KOPT-K1 (cell line): ENCODE measurements around the gene GCH1.
"Not testable (repeated sequence)": the region's sequence is repeated elsewhere in the genome, so short reads cannot be mapped to it uniquely, and the experiment has no call there.

ENCODE experiments used
- H3K27ac ChIP-seq: fragments of 200-600 bp; sonication (generic); 2 replicates; pipeline ENCODE4 v1.5.1; 2016; ENCODE audit warnings: antibody characterized with exemption, mild to moderate bottlenecking, low read depth, low read length; ENCODE audit not compliant: poor library complexity, severe bottlenecking
- H3K36me3 ChIP-seq: fragments of 200-600 bp; sonication (generic); 2 replicates; pipeline ENCODE4 v1.5.1; 2017; ENCODE audit warnings: antibody characterized with exemption, mild to moderate bottlenecking, low read length, moderate library complexity; ENCODE audit not compliant: insufficient read depth
- H3K9me3 ChIP-seq: fragments of 200-600 bp; sonication (generic); 2 replicates; pipeline ENCODE4 v1.5.1; 2017; ENCODE audit warnings: antibody characterized with exemption, low read length, mild to moderate bottlenecking; ENCODE audit not compliant: insufficient read depth, poor library complexity, severe bottlenecking

Gene GCH1, protein sequence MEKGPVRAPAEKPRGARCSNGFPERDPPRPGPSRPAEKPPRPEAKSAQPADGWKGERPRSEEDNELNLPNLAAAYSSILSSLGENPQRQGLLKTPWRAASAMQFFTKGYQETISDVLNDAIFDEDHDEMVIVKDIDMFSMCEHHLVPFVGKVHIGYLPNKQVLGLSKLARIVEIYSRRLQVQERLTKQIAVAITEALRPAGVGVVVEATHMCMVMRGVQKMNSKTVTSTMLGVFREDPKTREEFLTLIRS

GRCh38 chr14:54902521-54903420, at the start of gene GCH1:
GCH1 (minus strand) TSS chr14:54902826; CDS start chr14:54902663, 163 bp downstream.
- Histone ChIP-seq H3K9me3 (no peaks in the 10 kb centered on the region), H3K36me3 (no peaks in the 10 kb centered on the region), H3K27ac (peak within 1 kb of the TSS; percentile 81)

DNA sequence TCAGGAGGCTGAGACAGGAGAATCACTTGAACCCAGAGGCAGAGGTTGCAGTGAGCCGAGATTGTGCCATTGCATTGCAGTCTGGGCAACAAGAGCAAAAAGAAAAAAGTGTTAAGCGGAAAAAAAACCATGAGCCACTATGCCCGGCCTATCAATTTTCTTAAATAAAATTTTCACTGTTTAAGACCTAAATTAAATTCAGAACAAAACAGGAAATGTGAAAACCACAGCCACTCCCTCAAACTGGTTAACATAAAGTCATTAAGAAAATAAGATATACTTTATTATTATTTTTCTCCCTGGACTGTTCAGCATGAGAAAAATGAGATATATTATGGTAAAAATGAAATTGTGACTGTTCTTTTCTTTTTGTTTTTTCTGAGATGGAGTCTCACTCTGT, 44.6 kb upstream of the GCH1 start:
- Histone ChIP-seq H3K27ac (no peak overlapping the region), H3K9me3 (peaks cover 7% of the 10 kb centered on the region), H3K36me3 (peaks cover 64% of the 10 kb centered on the region)

- no peak overlapping the region for H3K27ac ChIP-seq
- H3K9me3 ChIP-seq: peaks cover 7% of the 10 kb centered on the region
- H3K36me3 ChIP-seq: peaks cover 67% of the 10 kb centered on the region
These were observed 43.9 kb upstream of the GCH1 start for GRCh38 chr14:54946500-54946899.

GRCh38 chr14:54944737-54945391, 42.2 kb upstream of the GCH1 start:
- H3K9me3 ChIP-seq: peaks cover 7% of the 10 kb centered on the region
- peaks cover 83% of the 10 kb centered on the region for H3K36me3 ChIP-seq
- no peak overlapping the region for H3K27ac ChIP-seq

GRCh38 chr14:54942913-54943312, 40.3 kb upstream of the GCH1 start:
- no peak overlapping the region for H3K27ac ChIP-seq

GRCh38 chr14:54936816-54937215, 34.2 kb upstream of the GCH1 start:
- no peak overlapping the region for H3K27ac ChIP-seq
- H3K36me3 ChIP-seq: peaks cover 59% of the 10 kb centered on the region
- H3K9me3 ChIP-seq: no peaks in the 10 kb centered on the region

More at GRCh38 chr14:54942913-54943312, 40.3 kb upstream of the GCH1 start:
- no peaks in the 10 kb centered on the region for H3K9me3 ChIP-seq
- H3K36me3 ChIP-seq: peaks cover 88% of the 10 kb centered on the region

DNA sequence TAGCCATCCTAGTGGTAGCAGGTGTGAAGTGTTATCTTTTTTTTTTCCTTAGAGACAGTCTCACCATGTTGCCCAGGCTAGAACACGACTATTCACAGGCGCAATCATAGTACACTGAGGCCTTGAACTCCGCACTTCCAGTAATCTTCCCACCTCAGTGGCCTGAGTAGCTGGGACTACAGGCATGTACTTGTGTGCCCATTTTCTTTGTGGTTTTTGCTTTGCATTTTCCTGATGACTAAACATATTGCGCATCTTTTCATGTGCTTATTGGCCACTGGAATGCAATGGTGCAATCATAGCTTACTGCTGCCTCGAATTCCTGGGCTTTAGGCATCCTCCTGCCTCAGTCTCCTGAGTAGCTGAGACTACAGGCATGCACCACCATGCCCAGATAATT, 33.3 kb upstream of the GCH1 start:
- no peak overlapping the region for H3K27ac ChIP-seq
- H3K36me3 ChIP-seq: peaks cover 52% of the 10 kb centered on the region

DNA sequence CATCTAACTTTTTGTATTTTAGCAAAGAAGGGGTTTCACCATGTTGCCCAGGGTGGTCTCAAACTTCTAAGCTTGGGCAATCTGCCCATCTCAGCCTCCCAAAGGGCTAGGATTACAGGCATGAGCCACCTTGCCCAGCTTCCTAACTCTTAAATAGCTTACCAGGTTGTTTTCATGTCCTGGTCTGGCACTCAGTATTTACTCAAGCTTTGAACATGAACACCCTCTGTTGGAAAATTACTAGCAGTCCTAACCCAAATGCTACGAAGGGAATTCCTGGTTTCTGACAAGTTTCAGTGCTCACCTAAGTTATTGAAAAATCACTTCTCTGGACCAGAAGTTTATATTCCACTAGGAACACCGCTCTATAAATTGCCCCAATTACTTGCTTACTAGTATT, 32.5 kb upstream of the GCH1 start:
- no peaks in the 10 kb centered on the region for H3K9me3 ChIP-seq
- no peak overlapping the region for H3K27ac ChIP-seq
- peaks cover 43% of the 10 kb centered on the region for H3K36me3 ChIP-seq

More for the DNA sequence above, 33.3 kb upstream of the GCH1 start:
- H3K9me3 ChIP-seq: no peaks in the 10 kb centered on the region

- Histone ChIP-seq H3K36me3 (peaks cover 24% of the 10 kb centered on the region), H3K9me3 (no peaks in the 10 kb centered on the region), H3K27ac (no peak overlapping the region)
These were observed 30.4 kb upstream of the GCH1 start for GRCh38 chr14:54933006-54933405.

DNA sequence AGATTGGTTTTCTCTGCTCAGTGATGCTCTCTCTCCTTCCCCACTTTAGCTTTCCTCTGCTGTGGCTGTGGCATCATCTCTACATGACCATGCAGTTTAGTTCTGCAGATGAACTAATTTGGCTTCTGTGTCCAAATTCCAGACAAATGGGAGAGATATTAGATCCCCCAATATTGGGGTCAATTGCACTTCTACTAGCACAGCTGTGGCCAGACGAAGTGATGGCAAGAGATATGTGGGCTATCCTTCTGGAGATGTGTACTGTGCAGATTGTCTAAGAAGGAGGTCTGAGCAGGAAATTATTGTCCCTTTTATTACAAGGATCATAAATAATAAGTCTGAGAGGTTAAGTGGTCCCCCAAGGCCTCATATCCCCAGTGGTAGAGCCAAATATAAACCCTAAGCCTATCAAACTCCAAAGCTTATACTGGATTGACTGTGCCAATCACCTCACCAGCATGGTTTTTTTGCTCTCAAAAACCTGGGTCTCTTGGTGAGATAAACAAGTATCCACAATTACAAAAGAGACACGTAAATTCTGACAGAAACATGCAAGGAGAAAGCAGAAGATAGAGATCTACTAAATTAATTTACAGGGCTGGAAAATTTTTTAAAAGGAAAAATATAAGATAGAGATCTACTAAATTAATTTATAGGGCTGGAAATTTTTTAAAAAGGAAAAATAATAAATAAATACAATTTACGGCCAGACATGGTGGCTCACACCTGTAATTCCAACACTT, 29.1 kb upstream of the GCH1 start:
- Histone ChIP-seq H3K27ac (no peak overlapping the region), H3K36me3 (peaks cover 12% of the 10 kb centered on the region)

GRCh38 chr14:54931101-54931500, 28.5 kb upstream of the GCH1 start:
- H3K9me3 ChIP-seq: no peaks in the 10 kb centered on the region
- no peak overlapping the region for H3K27ac ChIP-seq
- H3K36me3 ChIP-seq: peaks cover 5% of the 10 kb centered on the region; the same call in 1 of the 2 replicates

More for the DNA sequence above, 29.1 kb upstream of the GCH1 start:
- H3K9me3 ChIP-seq: no peaks in the 10 kb centered on the region

DNA sequence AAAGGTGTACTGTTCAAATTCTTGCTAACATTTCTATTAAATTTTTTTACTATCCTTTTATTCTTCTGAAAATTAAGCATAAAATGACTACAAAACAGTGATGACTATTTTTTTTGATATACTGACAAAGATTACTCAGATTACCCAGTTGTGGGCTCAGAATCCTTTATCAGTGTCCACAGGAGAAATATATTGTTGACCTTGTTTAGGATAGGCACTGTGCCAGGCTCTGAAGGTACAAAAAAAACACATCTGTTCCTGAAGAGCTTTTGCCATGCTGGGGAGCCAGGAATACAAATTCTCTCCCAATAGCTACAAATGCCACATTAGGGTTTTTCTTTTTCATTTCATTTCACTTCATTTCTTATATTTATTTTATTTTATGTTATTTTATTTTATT, 26.9 kb upstream of the GCH1 start:
- no peaks in the 10 kb centered on the region for H3K9me3 ChIP-seq
- H3K27ac ChIP-seq: no peak overlapping the region
- H3K36me3 ChIP-seq: no peaks in the 10 kb centered on the region

DNA sequence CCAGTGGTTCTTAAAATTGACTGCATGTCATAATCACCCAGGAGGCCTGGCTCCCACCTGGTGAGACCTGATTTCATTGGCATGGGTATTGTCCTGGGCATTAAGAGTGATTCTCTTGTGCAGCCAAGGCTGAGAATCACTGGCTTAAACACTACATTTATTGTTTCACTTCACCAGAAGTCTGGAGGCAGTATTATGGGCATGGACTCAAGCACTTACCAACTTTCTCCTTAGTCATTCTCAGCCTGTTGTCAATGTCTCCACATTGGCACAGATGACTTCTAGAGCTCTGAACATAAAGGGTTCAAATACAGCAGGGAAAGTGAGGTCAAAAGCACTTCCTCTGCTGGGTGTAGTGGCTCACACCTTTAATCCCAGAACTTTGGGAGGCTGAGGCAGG, 25.6 kb upstream of the GCH1 start:
- Histone ChIP-seq H3K27ac (no peak overlapping the region), H3K9me3 (no peaks in the 10 kb centered on the region), H3K36me3 (no peaks in the 10 kb centered on the region)

DNA sequence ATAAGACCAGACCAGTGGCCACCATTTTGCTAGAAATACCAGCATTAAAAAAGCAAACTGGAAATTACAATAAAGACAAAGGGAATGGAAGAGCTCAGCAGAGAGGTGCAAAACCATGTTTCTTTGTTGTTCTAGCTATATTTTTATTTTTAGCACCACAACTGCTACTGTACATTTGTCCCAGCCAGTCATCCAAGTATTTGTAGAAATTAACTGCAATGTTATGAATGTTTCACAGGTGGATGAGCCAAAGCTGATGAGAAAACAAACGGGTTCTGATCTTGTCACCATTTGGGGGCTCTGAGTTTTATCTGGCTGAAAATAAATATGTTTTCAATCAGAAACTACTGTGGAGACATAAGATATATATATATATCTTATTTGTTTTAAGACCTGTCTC, 24.9 kb upstream of the GCH1 start:
- H3K27ac ChIP-seq: no peak overlapping the region
- no peaks in the 10 kb centered on the region for H3K36me3 ChIP-seq
- no peaks in the 10 kb centered on the region for H3K9me3 ChIP-seq

GRCh38 chr14:54926570-54926969, 23.9 kb upstream of the GCH1 start:
- not testable (repeated sequence) for H3K9me3 ChIP-seq, H3K36me3 ChIP-seq, H3K27ac ChIP-seq
